Colonic mucosa (tissue), 4 donors: ENCODE results near the gene VCX. TPM values are rescaled to one million over a fixed set of nuclear protein-coding genes. Genes with fewer than 3 reads are reported as not detected.

ENCODE experiments used
- DNase-seq: peaks from one replicate; pipeline ENCODE4 v3.0.0-alpha.2; 2020
- H3K27ac ChIP-seq: fragments of 200-600 bp; one replicate; pipeline ENCODE4 v1.8.0; 2021
- H3K27me3 ChIP-seq: fragments of 200-600 bp; one replicate; pipeline ENCODE4 v1.8.0; 2021
- H3K36me3 ChIP-seq: fragments of 200-600 bp; one replicate; pipeline ENCODE4 v1.8.0; 2021
- H3K4me1 ChIP-seq: fragments of 200-600 bp; one replicate; pipeline ENCODE4 v1.8.0; 2021; ENCODE audit warnings: mild to moderate bottlenecking
- H3K4me3 ChIP-seq: fragments of 200-600 bp; one replicate; pipeline ENCODE4 v1.8.0; 2021
- H3K9ac ChIP-seq, 2 donors: one replicate each; pipeline ENCODE4 v1.7.0; 2013; ENCODE audit warnings: control low read depth in 2 of 2, low read depth in 2 of 2, low read length in 2 of 2
- H3K9me3 ChIP-seq: fragments of 200-600 bp; one replicate; pipeline ENCODE4 v1.8.0; 2021
- intact Hi-C: fragments of 100-400 bp; cut with DNase I; formaldehyde crosslinking; loops from one replicate; pipeline ENCODE4 v1.14.1; 2022
- total RNA-seq, 2 donors: library from RNA; stranded (reverse); fragmentation: NEBNext Ultra II Directional in 1 of 2; extraction: Animal tissue kit (Norgen Biotek cat#: 25700) in 1 of 2; gene quantifications; one replicate each; pipeline ENCODE4 v1.2.1, GENCODE V29; 2021
- TF ChIP-seq, protein P1 (sequence below): fragments of 200-600 bp; IDR thresholded peaks from one replicate; pipeline ENCODE4 v1.8.0; 2022; ENCODE audit warnings: antibody characterized with exemption, mild to moderate bottlenecking
- donor health status: healthy.
- donor health status: DM: no; HTN: no; CAD: no.
- donor health status: DM: no; HTN: no; CAD: no.

The VCX gene
- total RNA-seq, 2 donors from 2014 or later, result not detected

- TF ChIP-seq, protein P1, sequence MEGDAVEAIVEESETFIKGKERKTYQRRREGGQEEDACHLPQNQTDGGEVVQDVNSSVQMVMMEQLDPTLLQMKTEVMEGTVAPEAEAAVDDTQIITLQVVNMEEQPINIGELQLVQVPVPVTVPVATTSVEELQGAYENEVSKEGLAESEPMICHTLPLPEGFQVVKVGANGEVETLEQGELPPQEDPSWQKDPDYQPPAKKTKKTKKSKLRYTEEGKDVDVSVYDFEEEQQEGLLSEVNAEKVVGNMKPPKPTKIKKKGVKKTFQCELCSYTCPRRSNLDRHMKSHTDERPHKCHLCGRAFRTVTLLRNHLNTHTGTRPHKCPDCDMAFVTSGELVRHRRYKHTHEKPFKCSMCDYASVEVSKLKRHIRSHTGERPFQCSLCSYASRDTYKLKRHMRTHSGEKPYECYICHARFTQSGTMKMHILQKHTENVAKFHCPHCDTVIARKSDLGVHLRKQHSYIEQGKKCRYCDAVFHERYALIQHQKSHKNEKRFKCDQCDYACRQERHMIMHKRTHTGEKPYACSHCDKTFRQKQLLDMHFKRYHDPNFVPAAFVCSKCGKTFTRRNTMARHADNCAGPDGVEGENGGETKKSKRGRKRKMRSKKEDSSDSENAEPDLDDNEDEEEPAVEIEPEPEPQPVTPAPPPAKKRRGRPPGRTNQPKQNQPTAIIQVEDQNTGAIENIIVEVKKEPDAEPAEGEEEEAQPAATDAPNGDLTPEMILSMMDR, result no peak
- H3K27ac ChIP-seq, result no peak overlapping the region
- H3K4me3 ChIP-seq, result no peak overlapping the region
- no peaks in the 10 kb centered on the region for H3K9me3 ChIP-seq
- intact Hi-C loops, result no loop called here
- no peak overlapping the region for H3K9ac ChIP-seq
- H3K27me3 ChIP-seq, result no peaks in the 10 kb centered on the region
- no peak for DNase-seq
- no peaks in the 10 kb centered on the region for H3K36me3 ChIP-seq
- no peaks in the 10 kb centered on the region for H3K4me1 ChIP-seq
These were observed 9.2 kb downstream of the VCX start for GRCh38 chrX:7852166-7852565.

DNA sequence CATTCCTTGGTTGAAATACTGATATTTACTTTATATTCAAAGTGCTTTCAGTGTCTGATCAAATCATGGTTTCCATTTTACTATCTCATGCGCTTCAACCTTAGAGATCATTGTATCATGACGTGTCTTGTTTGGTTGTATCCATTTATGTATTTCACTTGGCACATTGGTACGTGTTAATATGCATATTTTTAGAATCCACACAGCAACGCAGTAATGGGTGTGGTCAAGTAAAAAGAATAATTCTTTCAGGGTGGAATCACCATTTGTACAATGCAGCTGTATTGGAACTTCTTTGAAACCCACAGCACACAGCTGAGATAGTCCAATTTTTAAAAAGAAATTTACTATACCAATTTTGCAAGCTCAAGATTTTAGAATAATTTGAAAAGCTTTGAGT lies 29.1 kb downstream of the VCX start:
- Histone ChIP-seq H3K36me3 (no peaks in the 10 kb centered on the region), H3K4me1 (no peaks in the 10 kb centered on the region), H3K27ac (no peak overlapping the region), H3K4me3 (no peak overlapping the region), H3K27me3 (no peaks in the 10 kb centered on the region), H3K9me3 (no peaks in the 10 kb centered on the region), H3K9ac (no peak overlapping the region)
- intact Hi-C loops, result no loop called here
- TF ChIP-seq, protein P1, result no peak
- no peak for DNase-seq

GRCh38 chrX:7876957-7877356 lies 34.0 kb downstream of the VCX start:
- Histone ChIP-seq H3K4me3 (no peak overlapping the region), H3K9me3 (no peaks in the 10 kb centered on the region), H3K4me1 (no peaks in the 10 kb centered on the region), H3K9ac (no peak overlapping the region), H3K27me3 (no peaks in the 10 kb centered on the region), H3K27ac (no peak overlapping the region), H3K36me3 (no peaks in the 10 kb centered on the region)
- TF ChIP-seq, protein P1, result no peak
- DNase-seq, result no peak
- intact Hi-C loops, result no loop called here

GRCh38 chrX:7889135-7889534 lies 46.2 kb downstream of the VCX start:
- Histone ChIP-seq H3K4me1 (no peaks in the 10 kb centered on the region), H3K36me3 (no peaks in the 10 kb centered on the region), H3K9me3 (no peaks in the 10 kb centered on the region), H3K27me3 (no peaks in the 10 kb centered on the region), H3K9ac (no peak overlapping the region), H3K27ac (no peak overlapping the region), H3K4me3 (no peak overlapping the region)
- TF ChIP-seq, protein P1, result no peak
- DNase-seq, result no peak
- intact Hi-C loops, result no loop called here

GRCh38 chrX:7889680-7890079 lies 46.7 kb downstream of the VCX start:
- intact Hi-C loops, result no loop called here
- Histone ChIP-seq H3K9me3 (no peaks in the 10 kb centered on the region), H3K36me3 (no peaks in the 10 kb centered on the region), H3K4me3 (no peak overlapping the region), H3K4me1 (no peaks in the 10 kb centered on the region), H3K9ac (no peak overlapping the region), H3K27ac (no peak overlapping the region), H3K27me3 (no peaks in the 10 kb centered on the region)
- TF ChIP-seq, protein P1, result no peak
- DNase-seq, result no peak

- no peak overlapping the region for H3K4me3 ChIP-seq
- H3K36me3 ChIP-seq, result no peaks in the 10 kb centered on the region
- H3K9ac ChIP-seq, result no peak overlapping the region
- DNase-seq, result no peak
- H3K27me3 ChIP-seq, result no peaks in the 10 kb centered on the region
- no peaks in the 10 kb centered on the region for H3K9me3 ChIP-seq
- no peak overlapping the region for H3K27ac ChIP-seq
- TF ChIP-seq, protein P1, result no peak
- intact Hi-C loops, result no loop called here
- H3K4me1 ChIP-seq, result no peaks in the 10 kb centered on the region
These were observed 49.0 kb downstream of the VCX start for GRCh38 chrX:7891928-7892327.
